K562 (cell line): ENCODE measurements around the gene POC1B. TPM values are rescaled to one million over a fixed set of nuclear protein-coding genes. Genes with fewer than 3 reads are reported as not detected.

Source experiments
- ATAC-seq: fragments of 200-7000 bp; cut with Tn5 transposase; 3 replicates; pipeline ENCODE4 v1.9.1; 2020; ENCODE audit warnings: moderate library complexity
- BruUV-seq: library from RNA; stranded (reverse); fragments of 400-500 nt; replicated peaks from 2 replicates; lab custom pipeline; 2021; lab: Mats Ljungman, UMichigan
- CTCF ChIA-PET: fragments of 300-600 bp; formaldehyde crosslinking; extraction: SDS; loops from one replicate; lab custom pipeline; 2021; ENCODE audit warnings: low intra/inter-chr PET ratio; lab: Yijun Ruan, JAX
- POLR2A ChIA-PET: fragments of 300-600, 350-650 bp; sonication (Branson Sonifier 250); formaldehyde crosslinking; extraction: SDS; loops from one replicate; lab custom pipeline; 2021; ENCODE audit warnings: antibody characterized with exemption, inconsistent platforms; lab: Yijun Ruan, JAX
- DNase-seq, 4 experiments: peaks; one replicate each; pipeline versions ENCODE4 v3.0.0 to v3.0.0-alpha.2; 2011 to 2018; ENCODE audit warnings: low spot score in 3 of 4, mixed read lengths in 3 of 4; ENCODE audit errors: extremely low read depth in 1 of 4
- FAIRE-seq: peaks from 2 replicates; lab custom pipeline; 2011; peaks lifted over from hg19 to GRCh38; lab: Jason Lieb, UNC
- H2AFZ ChIP-seq: 2 replicates; pipeline ENCODE4 v1.6.0; 2011; ENCODE audit warnings: low read depth, low read length, control low read depth, inconsistent platforms
- H3K27ac ChIP-seq: fragments of 200-600 bp; 3 replicates; pipeline ENCODE4 v1.8.0; 2011; ENCODE audit warnings: low read depth, mild to moderate bottlenecking, control low read depth, inconsistent platforms, low read length, moderate library complexity, mixed read lengths; ENCODE audit errors: extremely low read depth
- H3K27me3 ChIP-seq, 2 experiments: fragments of 300-600 bp in 1 of 2; 2 replicates in 1 of 2; 3 replicates in 1 of 2; pipeline versions ENCODE4 v1.6.0 to v1.8.0; 2011; ENCODE audit warnings: inconsistent platforms in 2 of 2, low read length in 2 of 2, mild to moderate bottlenecking in 1 of 2, mixed read lengths in 1 of 2, moderate library complexity in 1 of 2; ENCODE audit not compliant: control insufficient read depth in 2 of 2, insufficient read depth in 2 of 2
- H3K36me3 ChIP-seq: fragments of 300-600 bp; 3 replicates; pipeline ENCODE4 v1.8.0; 2011; ENCODE audit warnings: mild to moderate bottlenecking, low read length, inconsistent platforms; ENCODE audit not compliant: control insufficient read depth, insufficient read depth
- H3K4me1 ChIP-seq, 2 experiments: fragments of 200-600 bp in 1 of 2; replicated peaks in 1 of 2; 2 replicates in 1 of 2; 3 replicates in 1 of 2; pipeline versions ENCODE4 v1.5.1 to v1.8.0; 2011; ENCODE audit warnings: inconsistent platforms in 2 of 2, low read length in 2 of 2, mild to moderate bottlenecking in 1 of 2, mixed read lengths in 1 of 2, moderate library complexity in 1 of 2; ENCODE audit not compliant: control insufficient read depth in 2 of 2, insufficient read depth in 2 of 2
- H3K4me2 ChIP-seq: 2 replicates; pipeline ENCODE4 v1.6.1; 2011; ENCODE audit warnings: low read length, control low read depth, inconsistent platforms, mixed read lengths; ENCODE audit not compliant: insufficient read depth
- H3K4me3 ChIP-seq: fragments of 200-600 bp; sonication (generic), shearing (Covaris generic); 2 replicates; pipeline ENCODE4 v1.5.1; 2016; ENCODE audit warnings: control low read depth, inconsistent platforms
- H3K79me2 ChIP-seq: fragments of 200-600 bp; 3 replicates; pipeline ENCODE4 v1.8.0; 2011; ENCODE audit warnings: low read length, inconsistent platforms; ENCODE audit not compliant: control insufficient read depth, insufficient read depth
- H3K9ac ChIP-seq, 2 experiments: 2 replicates each; pipeline versions ENCODE4 v1.6.0 to v1.6.1; 2011; ENCODE audit warnings: low read depth in 2 of 2, low read length in 2 of 2, control low read depth in 1 of 2, inconsistent platforms in 1 of 2, mild to moderate bottlenecking in 1 of 2, mixed read lengths in 1 of 2; ENCODE audit not compliant: insufficient read depth in 1 of 2
- H3K9me1 ChIP-seq: one replicate; pipeline ENCODE4 v1.6.0; 2011; ENCODE audit warnings: inconsistent platforms, mild to moderate bottlenecking, low read length, moderate library complexity; ENCODE audit not compliant: control insufficient read depth, insufficient read depth
- H3K9me3 ChIP-seq: replicated peaks from 2 replicates; pipeline ENCODE4 v1.5.1; 2011; ENCODE audit warnings: low read depth, low read length, inconsistent platforms; ENCODE audit not compliant: control insufficient read depth, insufficient read depth
- H4K20me1 ChIP-seq: replicated peaks from 2 replicates; pipeline ENCODE4 v1.6.1; 2011; ENCODE audit warnings: low read length, inconsistent platforms, mixed read lengths; ENCODE audit not compliant: control insufficient read depth, insufficient read depth
- ARID2 ChIP-seq: fragments of 450-650 bp; IDR thresholded peaks from 2 replicates; pipeline ENCODE4 v1.6.1; 2017; ENCODE audit warnings: antibody characterized with exemption, mild to moderate bottlenecking
- BMI1 ChIP-seq: fragments of 150-350 bp; IDR thresholded peaks from 2 replicates; pipeline ENCODE4 v1.6.1; 2014; ENCODE audit warnings: low read length
- CTCFL ChIP-seq: IDR thresholded peaks from 2 replicates; pipeline ENCODE4 v1.6.1; 2011; ENCODE audit warnings: borderline replicate concordance, low read depth, mild to moderate bottlenecking, moderate library complexity, low read length; ENCODE audit not compliant: insufficient read depth, poor library complexity, severe bottlenecking
- ERF ChIP-seq: fragments of 450-650 bp; formaldehyde crosslinking; IDR thresholded peaks from 2 replicates; pipeline ENCODE4 v1.4.0; 2020; ENCODE audit warnings: mild to moderate bottlenecking, mixed read lengths
- SMAD2 ChIP-seq: fragments of 150-350 bp; IDR thresholded peaks from 2 replicates; pipeline ENCODE4 v1.6.1; 2014; ENCODE audit warnings: low read depth, mild to moderate bottlenecking, low read length
- TEAD1 ChIP-seq, 2 experiments: fragments of 450-650 bp in 1 of 2; sonication (generic) in 1 of 2; formaldehyde crosslinking; IDR thresholded peaks; 2 replicates each; pipeline versions ENCODE4 v1.4.0 to v1.8.0; 2020 to 2022; ENCODE audit warnings: mild to moderate bottlenecking in 2 of 2, missing genetic modification reagents in 1 of 2
- ZMIZ1 ChIP-seq, 2 experiments: fragments of 150-350 bp in 1 of 2; IDR thresholded peaks; 2 replicates each; pipeline ENCODE4 v1.6.1; 2012 to 2016; ENCODE audit warnings: low read depth in 2 of 2, low read length in 2 of 2, mild to moderate bottlenecking in 1 of 2, moderate library complexity in 1 of 2
- WGBS: fragments of 100-300 bp; shearing (Covaris generic); methylation state at CpG from one replicate; pipeline ENCODE4 v1.1.6; 2016; ENCODE audit warnings: low coverage, mixed read lengths; ENCODE audit not compliant: insufficient coverage; ENCODE audit errors: missing lambda C conversion rate; 5-methylcytosine and 5-hydroxymethylcytosine counted together
- in situ Hi-C: fragments of 300-500 bp; cut with MboI; formaldehyde crosslinking; loops from 4 replicates; pipeline ENCODE4 v1.15.0; 2018; ENCODE audit warnings: inconsistent platforms, mixed read lengths
- intact Hi-C: fragments of 100-400 bp; cut with micrococcal nuclease; formaldehyde crosslinking; loops from 2 replicates; pipeline ENCODE4 v1.14.2; 2022
- polyA plus RNA-seq, 8 experiments: library from polyadenylated mRNA; depleted of rRNA in 4 of 8; stranded (reverse) in 5 of 8; unstranded in 3 of 8; fragments of >200 nt; fragmentation: Nextera tagmentation in 2 of 8; fragmentation: Illumina TruSeq in 1 of 8; extraction: Ambion mirVana in 2 of 8; extraction: Trizol in 1 of 8; gene quantifications; 2 replicates each; pipeline versions ENCODE4 v1.2.1 to v1.2.3, GENCODE V29; 2011 to 2014; ENCODE audit warnings: inconsistent platforms in 1 of 8, missing spikeins in 1 of 8
- total RNA-seq, 7 experiments: library from RNA; depleted of rRNA in 6 of 7; stranded (reverse); fragments of >200 nt in 6 of 7; fragmentation: Illumina TruSeq in 2 of 7; extraction: Trizol in 2 of 7; gene quantifications; 2 replicates each; pipeline versions ENCODE4 v1.2.1 to v1.2.3, GENCODE V29; 2011 to 2021; ENCODE audit warnings: low replicate concordance in 1 of 7
- TF ChIP-seq, protein P1 (sequence below): fragments of 250-450 bp; sonication (Bioruptor Pico); IDR thresholded peaks from 2 replicates; pipeline ENCODE4 v1.9.0; 2021; ENCODE audit warnings: mild to moderate bottlenecking

POC1B gene
- total and polyA plus RNA-seq, 9 of the 15 experiments (the other 6 are each of a cell fraction or from before 2014, with no cell fraction given) = 4.5 to 16.1 (median 10.4) TPM

GRCh38 chr12:89400415-89400814, 125.4 kb downstream of the POC1B start (continued):
- TF ChIP-seq TEAD1 (CRISPR knock-in tag; IDR thresholded peaks at IDR 0.05) (no peak), ZMIZ1 (IDR thresholded peaks at IDR 0.05; ENCODE audit: low read depth in 2 of 2, low read length in 2 of 2) (no peak), BMI1 (no peak)
- TF ChIP-seq, all 486 proteins: peak for 0

- H3K4me1 ChIP-seq = peaks cover 2 to 33% of the 10 kb centered on the region in 2 experiments; a peak in 3 of 5 replicates
- no peak overlapping the region for H3K27ac ChIP-seq
- no peaks in the 10 kb centered on the region for H3K36me3 ChIP-seq
- H2AFZ ChIP-seq = no peak overlapping the region
- ATAC-seq = no peak
- H3K79me2 ChIP-seq = no peaks in the 10 kb centered on the region
- no peak for FAIRE-seq
- DNase-seq = no peak
- no peaks in the 10 kb centered on the region for H3K9me1 ChIP-seq
- H3K4me3 ChIP-seq = no peak overlapping the region
- H3K9ac ChIP-seq = no peak overlapping the region
- ChIA-PET POLR2A (no interaction called here), CTCF (no interaction called here)
- in situ Hi-C loops (no loop called here), intact Hi-C loops (no loop called here)
- no peaks in the 10 kb centered on the region for H4K20me1 ChIP-seq
- WGBS = 46% methylated on average over 4 of the region's 4 CpGs
- no peak overlapping the region for H3K4me2 ChIP-seq
- no TSS peak for BruUV-seq
- no peaks in the 10 kb centered on the region for H3K9me3 ChIP-seq
- peaks cover 0 to 3% of the 10 kb centered on the region in 2 experiments; a peak in 2 of 5 replicates for H3K27me3 ChIP-seq
- TF ChIP-seq, protein P1, sequence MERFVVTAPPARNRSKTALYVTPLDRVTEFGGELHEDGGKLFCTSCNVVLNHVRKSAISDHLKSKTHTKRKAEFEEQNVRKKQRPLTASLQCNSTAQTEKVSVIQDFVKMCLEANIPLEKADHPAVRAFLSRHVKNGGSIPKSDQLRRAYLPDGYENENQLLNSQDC (CRISPR knock-in tag) = no peak
- TF ChIP-seq ERF (no peak), CTCFL (no peak), SMAD2 (no peak), ARID2 (no peak)
Observed at GRCh38 chr12:89395712-89396111, 130.1 kb downstream of the POC1B start.
